A172 (cell line): ENCODE data around the gene TSNAXIP1. TPM values are rescaled to one million over a fixed set of nuclear protein-coding genes. Genes with fewer than 3 reads are reported as not detected.

ENCODE experiments used
- DNase-seq: peaks from one replicate; pipeline ENCODE4 v3.0.0-alpha.2; 2015; ENCODE audit warnings: low spot score
- total RNA-seq: library from RNA; depleted of rRNA; stranded (reverse); fragments of >200 nt; shearing (Covaris generic); gene quantifications from 2 replicates; pipeline ENCODE4 v1.2.3, GENCODE V29; 2014

TSNAXIP1 gene
- total RNA-seq, 1 experiment from 2014 or later: 0.05 TPM

- DNase-seq: no peak
Measured at GRCh38 chr16:67782567-67783352, 23.9 kb upstream of the TSNAXIP1 start.

- DNase-seq: no peak
Measured at GRCh38 chr16:67783353-67783725, 23.4 kb upstream of the TSNAXIP1 start.

- no peak for DNase-seq
Measured at GRCh38 chr16:67786491-67786890, 20.2 kb upstream of the TSNAXIP1 start.

GRCh38 chr16:67790071-67790470, 16.6 kb upstream of the TSNAXIP1 start:
- no peak for DNase-seq

GRCh38 chr16:67796099-67796718, 10.5 kb upstream of the TSNAXIP1 start:
- DNase-seq: no peak

- peak; percentile 28 for DNase-seq
Measured at GRCh38 chr16:67800338-67800926, 6.3 kb upstream of the TSNAXIP1 start.

GRCh38 chr16:67801241-67801640, 5.4 kb upstream of the TSNAXIP1 start:
- DNase-seq: no peak

- DNase-seq: no peak
Measured at GRCh38 chr16:67801883-67802282, 4.8 kb upstream of the TSNAXIP1 start.

- DNase-seq: no peak
Measured at GRCh38 chr16:67803894-67804293, 2.8 kb upstream of the TSNAXIP1 start.

GRCh38 chr16:67804853-67805542, 1.7 kb upstream of the TSNAXIP1 start:
- DNase-seq: no peak

- no peak for DNase-seq
Measured at GRCh38 chr16:67805718-67806427, 816 bp upstream of the TSNAXIP1 start.

GRCh38 chr16:67807148-67807682, 526 bp downstream of the TSNAXIP1 start:
- DNase-seq: no peak

GRCh38 chr16:67811899-67812298, 5.2 kb downstream of the TSNAXIP1 start:
- no peak for DNase-seq

- DNase-seq: no peak
Measured at GRCh38 chr16:67814567-67814966, 7.9 kb downstream of the TSNAXIP1 start.

GRCh38 chr16:67820608-67821259, 14.0 kb downstream of the TSNAXIP1 start:
- DNase-seq: no peak

GRCh38 chr16:67822511-67822910, 15.8 kb downstream of the TSNAXIP1 start:
- no peak for DNase-seq

- DNase-seq: no peak
Measured at GRCh38 chr16:67825119-67825518, 18.4 kb downstream of the TSNAXIP1 start.

- no peak for DNase-seq
Measured at GRCh38 chr16:67825906-67826305, 19.2 kb downstream of the TSNAXIP1 start.

- no peak for DNase-seq
Measured at GRCh38 chr16:67828651-67829050, 22.0 kb downstream of the TSNAXIP1 start.

- DNase-seq: peak; percentile 41
Measured at GRCh38 chr16:67833030-67833414, 26.3 kb downstream of the TSNAXIP1 start.
